GM23248 (cell line): Measurements from ENCODE around the gene KLHL41. TPM values are rescaled to one million over a fixed set of nuclear protein-coding genes. Genes with fewer than 3 reads are reported as not detected.
"Not testable (repeated sequence)": the region's sequence is repeated elsewhere in the genome, so short reads cannot be mapped to it uniquely, and the experiment has no call there.

ENCODE experiments used
- DNase-seq: peaks from one replicate; pipeline ENCODE4 v3.0.0-alpha.2; 2015
- H2AFZ ChIP-seq: fragments of 200-600 bp; sonication (generic); 2 replicates; pipeline ENCODE4 v1.6.1; 2016; ENCODE audit warnings: antibody characterized with exemption
- H3F3A ChIP-seq: fragments of 200-600 bp; sonication (generic); 2 replicates; pipeline ENCODE4 v1.6.1; 2016; ENCODE audit warnings: mild to moderate bottlenecking, antibody characterized with exemption, mixed run types; ENCODE audit not compliant: insufficient read depth
- H3K27ac ChIP-seq: fragments of 200-600 bp; sonication (generic); 2 replicates; pipeline ENCODE4 v1.5.1; 2016; ENCODE audit warnings: mild to moderate bottlenecking
- H3K27me3 ChIP-seq: fragments of 200-600 bp; sonication (generic); replicated peaks from 2 replicates; pipeline ENCODE4 v1.6.1; 2016; ENCODE audit warnings: mild to moderate bottlenecking; ENCODE audit not compliant: insufficient read depth
- H3K36me3 ChIP-seq: fragments of 200-600 bp; sonication (generic); 2 replicates; pipeline ENCODE4 v1.6.1; 2016; ENCODE audit warnings: low read depth, mild to moderate bottlenecking
- H3K4me1 ChIP-seq: fragments of 200-600 bp; sonication (generic); 2 replicates; pipeline ENCODE4 v1.6.1; 2016; ENCODE audit warnings: mild to moderate bottlenecking; ENCODE audit not compliant: insufficient read depth
- H3K4me2 ChIP-seq: fragments of 200-600 bp; sonication (generic); one replicate; pipeline ENCODE4 v1.6.1; 2016; ENCODE audit warnings: mild to moderate bottlenecking; ENCODE audit not compliant: unreplicated experiment
- H3K4me3 ChIP-seq: fragments of 200-600 bp; sonication (generic); 2 replicates; pipeline ENCODE4 v1.5.1; 2016; ENCODE audit warnings: mild to moderate bottlenecking
- H3K79me2 ChIP-seq: fragments of 200-600 bp; sonication (generic); 2 replicates; pipeline ENCODE4 v1.6.1; 2016; ENCODE audit warnings: mild to moderate bottlenecking; ENCODE audit not compliant: insufficient read depth
- H3K9ac ChIP-seq: fragments of 200-600 bp; sonication (generic); 2 replicates; pipeline ENCODE4 v1.6.1; 2016; ENCODE audit warnings: mild to moderate bottlenecking
- H3K9me2 ChIP-seq: fragments of 200-600 bp; sonication (generic); 2 replicates; pipeline ENCODE4 v1.6.1; 2016; ENCODE audit warnings: mixed run types, mild to moderate bottlenecking, moderate library complexity; ENCODE audit not compliant: insufficient read depth
- H3K9me3 ChIP-seq: fragments of 200-600 bp; sonication (generic); one replicate; pipeline ENCODE4 v1.6.1; 2017; ENCODE audit warnings: low read depth
- H4K20me1 ChIP-seq: fragments of 200-600 bp; sonication (generic); 2 replicates; pipeline ENCODE4 v1.6.0; 2016; ENCODE audit not compliant: insufficient read depth
- EZH2 ChIP-seq: fragments of 200-600 bp; sonication (generic); IDR thresholded peaks from 2 replicates; pipeline ENCODE4 v1.6.1; 2018; ENCODE audit warnings: antibody characterized with exemption, mild to moderate bottlenecking; ENCODE audit not compliant: insufficient read depth, poor library complexity, severe bottlenecking
- EZH2phosphoT487 ChIP-seq: fragments of 200-600 bp; sonication (generic); IDR thresholded peaks from 2 replicates; pipeline ENCODE4 v1.6.1; 2018; ENCODE audit warnings: antibody characterized with exemption, moderate library complexity, mild to moderate bottlenecking, low read depth; ENCODE audit not compliant: insufficient read depth
- WGBS, 2 experiments: methylation state at CpG; one replicate each; pipeline ENCODE4 v1.1.6; 2015 to 2017; ENCODE audit warnings: low lambda C conversion rate in 2 of 2, low coverage in 1 of 2; ENCODE audit errors: missing lambda C conversion rate in 2 of 2; 5-methylcytosine and 5-hydroxymethylcytosine counted together
- in situ Hi-C: fragments of 300-500 bp; cut with MboI; formaldehyde crosslinking; loops from 2 replicates; pipeline ENCODE4 v1.15.0; 2020
- polyA plus RNA-seq: library from polyadenylated mRNA; unstranded; fragments of >200 nt; fragmentation: Nextera tagmentation; extraction: Ambion mirVana; gene quantifications from 2 replicates; pipeline ENCODE4 v1.2.1, GENCODE V29; 2016
- total RNA-seq: library from RNA; depleted of rRNA; stranded (reverse); fragments of >200 nt; shearing (Covaris generic); gene quantifications from 2 replicates; pipeline ENCODE4 v1.2.3, GENCODE V29; 2014

Gene KLHL41
- total and polyA plus RNA-seq, 2 experiments from 2014 or later, result 0.11 TPM

DNA sequence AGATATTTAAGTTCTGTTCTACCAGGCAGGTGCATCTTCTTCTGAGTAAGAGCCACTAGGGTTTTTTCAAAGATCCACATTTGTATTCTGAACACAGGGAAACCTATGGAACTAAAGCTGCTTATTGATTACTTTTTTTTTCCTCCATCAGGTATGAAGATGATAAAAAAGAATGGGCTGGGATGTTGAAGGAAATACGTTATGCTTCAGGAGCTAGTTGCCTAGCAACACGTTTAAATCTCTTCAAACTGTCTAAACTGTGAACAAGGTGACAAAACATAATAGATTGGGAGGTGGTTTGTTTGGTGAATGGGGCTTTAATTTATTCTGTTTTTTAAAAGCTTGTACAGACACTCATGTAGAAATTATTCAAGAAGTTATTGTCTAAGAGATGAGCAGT is 15.9 kb downstream of the KLHL41 start:
- Histone ChIP-seq H3K79me2 (no peaks in the 10 kb centered on the region), H4K20me1 (no peaks in the 10 kb centered on the region), H3K36me3 (no peaks in the 10 kb centered on the region; the same call in 1 of the 2 replicates), H3K9ac (no peak overlapping the region), H3F3A (no peaks in the 10 kb centered on the region), H3K9me2 (no peaks in the 10 kb centered on the region), H3K27me3 (no peaks in the 10 kb centered on the region), H2AFZ (no peak overlapping the region), H3K27ac (no peak overlapping the region), H3K4me3 (no peak overlapping the region), H3K9me3 (no peaks in the 10 kb centered on the region), H3K4me1 (peaks cover 4% of the 10 kb centered on the region; the same call in 1 of the 2 replicates), H3K4me2 (no peak overlapping the region)
- 57 to 58% methylated on average over 2 of the region's 2 CpGs for WGBS, 2 experiments
- in situ Hi-C loops, result no loop called here
- no peak for DNase-seq
- TF ChIP-seq EZH2, result no peak
- no peak for TF ChIP-seq EZH2phosphoT487

DNA sequence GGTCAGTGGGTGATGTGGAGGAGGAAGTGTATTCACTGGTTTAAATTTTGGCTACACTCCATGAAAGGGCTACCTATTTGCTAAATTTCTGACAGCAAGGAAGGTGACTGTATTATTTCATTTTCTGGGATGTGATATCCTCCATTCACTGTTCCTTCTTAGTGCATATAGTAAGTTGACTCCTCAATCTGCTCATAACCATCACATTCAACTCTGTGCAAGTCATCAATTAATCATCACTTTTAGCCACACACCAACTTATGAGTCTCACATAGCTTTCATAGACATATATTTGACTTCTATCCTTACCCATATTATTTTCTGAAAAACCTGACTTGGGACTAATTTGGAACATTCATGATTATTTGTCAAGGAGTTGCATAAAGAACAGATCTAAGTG is 16.9 kb downstream of the KLHL41 start:
- peak; percentile 20 for DNase-seq
- Histone ChIP-seq H3K4me2 (no peak overlapping the region), H3K9ac (no peak overlapping the region), H3K4me1 (peaks cover 4% of the 10 kb centered on the region; the same call in 1 of the 2 replicates), H2AFZ (no peak overlapping the region), H3K36me3 (no peaks in the 10 kb centered on the region; the same call in 1 of the 2 replicates), H3F3A (no peaks in the 10 kb centered on the region), H4K20me1 (no peaks in the 10 kb centered on the region), H3K9me3 (no peaks in the 10 kb centered on the region), H3K4me3 (no peak overlapping the region), H3K27me3 (no peaks in the 10 kb centered on the region), H3K79me2 (no peaks in the 10 kb centered on the region), H3K9me2 (no peaks in the 10 kb centered on the region), H3K27ac (no peak overlapping the region)
- in situ Hi-C loops, result no loop called here
- no peak for TF ChIP-seq EZH2phosphoT487
- no peak for TF ChIP-seq EZH2

DNA sequence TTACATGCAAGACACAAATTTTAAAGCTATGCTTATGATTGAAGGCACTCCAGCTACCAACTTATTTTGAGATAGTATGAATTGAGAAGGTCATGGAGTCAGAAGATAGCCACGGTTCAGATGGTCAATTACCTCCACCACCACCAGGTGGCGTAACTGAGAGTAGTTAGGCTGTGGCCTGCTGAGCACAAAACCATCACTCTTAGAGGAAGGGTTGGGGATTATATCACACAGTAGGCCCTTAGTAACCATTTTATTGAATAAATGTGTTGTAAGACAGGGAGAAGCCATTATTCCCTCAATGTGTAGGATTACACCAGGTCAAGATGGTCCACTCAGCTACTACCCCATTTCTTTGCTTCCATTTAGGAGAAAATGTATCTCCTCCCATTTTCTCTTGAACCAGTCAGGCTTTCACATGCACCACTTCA is 18.8 kb downstream of the KLHL41 start:
- in situ Hi-C loops, result no loop called here

DNA sequence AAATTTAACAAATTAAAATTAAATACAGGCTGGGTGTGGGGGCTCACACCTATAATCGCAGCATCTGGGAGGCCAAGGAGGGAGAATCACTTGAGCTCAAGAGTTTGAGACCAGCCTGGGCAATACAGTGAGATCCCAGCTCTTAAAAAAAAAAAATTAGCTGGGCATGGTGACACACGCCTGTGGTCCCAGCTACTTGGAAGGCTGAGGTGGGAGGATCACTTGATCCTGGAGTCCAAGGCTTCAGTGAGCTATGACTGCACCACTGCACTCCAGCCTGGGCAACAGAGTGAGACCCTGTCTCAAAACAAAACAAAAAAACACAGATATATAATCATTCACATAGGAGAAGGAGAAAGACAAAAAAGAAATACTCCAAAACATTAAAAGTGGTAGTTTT is 30.0 kb downstream of the KLHL41 start:
- H3K4me3 ChIP-seq, H3K9me3 ChIP-seq, H2AFZ ChIP-seq, H3K4me1 ChIP-seq, DNase-seq, H4K20me1 ChIP-seq, in situ Hi-C loops, H3K27ac ChIP-seq, H3K9me2 ChIP-seq, H3K27me3 ChIP-seq, H3K9ac ChIP-seq, H3K79me2 ChIP-seq, H3K4me2 ChIP-seq, H3F3A ChIP-seq: not testable (repeated sequence)
- 95 to 100% methylated on average over 2 of the region's 2 CpGs for WGBS, 2 experiments
- H3K36me3 ChIP-seq, result peaks cover 17% of the 10 kb centered on the region

More for the DNA sequence above, 18.8 kb downstream of the KLHL41 start:
- Histone ChIP-seq H3K36me3 (no peaks in the 10 kb centered on the region; the same call in 1 of the 2 replicates), H3K9ac (no peak overlapping the region), H4K20me1 (no peaks in the 10 kb centered on the region), H3K27me3 (no peaks in the 10 kb centered on the region), H3K79me2 (no peaks in the 10 kb centered on the region), H3K9me2 (no peaks in the 10 kb centered on the region), H3K4me2 (no peak overlapping the region), H3K9me3 (no peaks in the 10 kb centered on the region), H3K27ac (no peak overlapping the region), H3F3A (no peaks in the 10 kb centered on the region), H3K4me1 (peaks cover 4% of the 10 kb centered on the region; the same call in 1 of the 2 replicates), H2AFZ (no peak overlapping the region), H3K4me3 (no peak overlapping the region)
- WGBS, 2 experiments, result 8 to 13% methylated on average over 2 of the region's 2 CpGs
- peak; percentile 69 for DNase-seq
- TF ChIP-seq EZH2phosphoT487 (no peak), EZH2 (no peak)

DNA sequence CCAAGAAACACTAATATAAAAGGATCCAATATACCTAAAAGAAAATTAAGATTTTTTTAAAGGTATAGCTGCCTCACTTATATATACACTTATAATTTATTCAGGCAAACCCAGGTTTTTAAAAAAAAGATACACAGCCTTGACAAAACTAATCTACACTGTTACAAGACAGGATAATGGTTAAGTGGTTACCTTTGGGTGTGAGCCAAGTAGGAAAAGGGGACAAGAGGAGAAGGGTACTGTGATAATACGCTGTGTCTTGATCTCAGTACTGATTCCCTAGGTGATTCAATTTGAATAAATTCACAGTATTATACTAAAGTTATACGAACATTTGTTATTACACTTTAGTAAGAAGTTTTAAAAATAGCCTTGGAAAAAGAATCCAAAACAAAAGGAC is 30.6 kb downstream of the KLHL41 start:
- Histone ChIP-seq H3K9me3 (no peaks in the 10 kb centered on the region), H3K4me1 (no peaks in the 10 kb centered on the region), H2AFZ (no peak overlapping the region), H3K4me3 (no peak overlapping the region), H3K27ac (no peak overlapping the region), H3K27me3 (no peaks in the 10 kb centered on the region), H3K9me2 (no peaks in the 10 kb centered on the region), H3K9ac (no peak overlapping the region), H3K4me2 (no peak overlapping the region), H4K20me1 (no peaks in the 10 kb centered on the region), H3F3A (no peaks in the 10 kb centered on the region), H3K79me2 (no peaks in the 10 kb centered on the region), H3K36me3 (peaks cover 17% of the 10 kb centered on the region)
- no peak for DNase-seq
- 94 to 97% methylated on average over 2 of the region's 2 CpGs for WGBS, 2 experiments
- no peak for TF ChIP-seq EZH2phosphoT487
- no peak for TF ChIP-seq EZH2
- in situ Hi-C loops, result no loop called here
